Progenitor cell of endocrine pancreas (in vitro differentiated cells): ENCODE measurements around the gene HS6ST1. TPM values are rescaled to one million over a fixed set of nuclear protein-coding genes. Genes with fewer than 3 reads are reported as not detected.
"Not testable (repeated sequence)": the region's sequence is repeated elsewhere in the genome, so short reads cannot be mapped to it uniquely, and the experiment has no call there.

ENCODE experiments used
- DNase-seq: peaks from one replicate; pipeline ENCODE4 v3.0.0; 2021; ENCODE audit warnings: low spot score; ENCODE audit not compliant: unreplicated experiment
- H3K27ac Mint-ChIP-seq: 2 replicates; pipeline ENCODE4 v1.8.0; 2021; ENCODE audit warnings: mild to moderate bottlenecking, moderate library complexity, mixed read lengths
- H3K27me3 Mint-ChIP-seq: 2 replicates; pipeline ENCODE4 v1.8.0; 2021; ENCODE audit warnings: mixed read lengths
- H3K36me3 Mint-ChIP-seq: 2 replicates; pipeline ENCODE4 v1.8.0; 2022; ENCODE audit warnings: mixed read lengths; ENCODE audit not compliant: insufficient read depth
- H3K4me1 Mint-ChIP-seq: 2 replicates; pipeline ENCODE4 v1.8.0; 2021; ENCODE audit warnings: low read depth, mixed read lengths
- H3K4me3 Mint-ChIP-seq: 2 replicates; pipeline ENCODE4 v1.8.0; 2021; ENCODE audit warnings: low read depth, mild to moderate bottlenecking, moderate library complexity, mixed read lengths
- H3K9me3 Mint-ChIP-seq: 2 replicates; pipeline ENCODE4 v1.8.0; 2021; ENCODE audit warnings: low read depth, mixed read lengths
- CTCF ChIP-seq: fragments of 200-600 bp; sonication (generic); IDR thresholded peaks from one replicate; pipeline ENCODE4 v1.5.0; 2021; ENCODE audit warnings: antibody characterized with exemption, mild to moderate bottlenecking; ENCODE audit not compliant: unreplicated experiment
- total RNA-seq: library from RNA; stranded (reverse); gene quantifications from 2 replicates; pipeline ENCODE4 v1.2.1, GENCODE V29; 2021

The HS6ST1 gene
- total RNA-seq, 1 donor from 2014 or later: 81.2 TPM

- Mint-ChIP-seq H3K27ac (peak overlapping the region; percentile 80), H3K27me3 (no peaks in the 10 kb centered on the region), H3K36me3 (peaks cover 17% of the 10 kb centered on the region), H3K4me1 (no peaks in the 10 kb centered on the region), H3K4me3 (no peak overlapping the region), H3K9me3 (peaks cover 7% of the 10 kb centered on the region)
- no peak for DNase-seq
- no peak for TF ChIP-seq CTCF
Measured at GRCh38 chr2:128270672-128271596, 47.7 kb downstream of the HS6ST1 start.

- Mint-ChIP-seq H3K27ac (no peak overlapping the region), H3K27me3 (no peaks in the 10 kb centered on the region), H3K4me3 (no peak overlapping the region), H3K36me3 (peaks cover 11% of the 10 kb centered on the region), H3K4me1 (no peaks in the 10 kb centered on the region), H3K9me3 (peaks cover 6% of the 10 kb centered on the region)
- TF ChIP-seq CTCF: no peak
- no peak for DNase-seq
Measured at GRCh38 chr2:128269990-128270671, 48.5 kb downstream of the HS6ST1 start.

- Mint-ChIP-seq H3K4me1 (no peaks in the 10 kb centered on the region), H3K9me3 (peaks cover 2% of the 10 kb centered on the region), H3K36me3 (peaks cover 10% of the 10 kb centered on the region), H3K27ac (no peak overlapping the region), H3K4me3 (no peak overlapping the region), H3K27me3 (no peaks in the 10 kb centered on the region)
- no peak for DNase-seq
- TF ChIP-seq CTCF: no peak
Measured at GRCh38 chr2:128269063-128269989, 49.3 kb downstream of the HS6ST1 start.

GRCh38 chr2:128268611-128269010 is 50.1 kb downstream of the HS6ST1 start:
- H3K27me3 Mint-ChIP-seq, H3K4me1 Mint-ChIP-seq, H3K36me3 Mint-ChIP-seq, H3K9me3 Mint-ChIP-seq, DNase-seq, H3K4me3 Mint-ChIP-seq, H3K27ac Mint-ChIP-seq: not testable (repeated sequence)

GRCh38 chr2:128268145-128268544 is 50.5 kb downstream of the HS6ST1 start:
- H3K36me3 Mint-ChIP-seq, H3K27ac Mint-ChIP-seq, DNase-seq, H3K27me3 Mint-ChIP-seq, H3K9me3 Mint-ChIP-seq, H3K4me3 Mint-ChIP-seq, H3K4me1 Mint-ChIP-seq: not testable (repeated sequence)

GRCh38 chr2:128267649-128268048 is 51.0 kb downstream of the HS6ST1 start:
- H3K36me3 Mint-ChIP-seq, H3K4me1 Mint-ChIP-seq, H3K27me3 Mint-ChIP-seq, H3K4me3 Mint-ChIP-seq, H3K9me3 Mint-ChIP-seq, DNase-seq, H3K27ac Mint-ChIP-seq: not testable (repeated sequence)

- H3K4me3 Mint-ChIP-seq, H3K27me3 Mint-ChIP-seq, DNase-seq, H3K27ac Mint-ChIP-seq, H3K4me1 Mint-ChIP-seq, H3K36me3 Mint-ChIP-seq, H3K9me3 Mint-ChIP-seq: not testable (repeated sequence)
Measured at GRCh38 chr2:128267197-128267596, 51.5 kb downstream of the HS6ST1 start.

GRCh38 chr2:128266463-128266862 is 52.2 kb downstream of the HS6ST1 start:
- DNase-seq, H3K36me3 Mint-ChIP-seq, H3K27me3 Mint-ChIP-seq, H3K9me3 Mint-ChIP-seq, H3K4me3 Mint-ChIP-seq, H3K4me1 Mint-ChIP-seq, H3K27ac Mint-ChIP-seq: not testable (repeated sequence)

- H3K9me3 Mint-ChIP-seq, H3K4me1 Mint-ChIP-seq, H3K27me3 Mint-ChIP-seq, DNase-seq, H3K36me3 Mint-ChIP-seq, H3K27ac Mint-ChIP-seq, H3K4me3 Mint-ChIP-seq: not testable (repeated sequence)
Measured at GRCh38 chr2:128265608-128265993, 53.1 kb downstream of the HS6ST1 start.
